B cell (primary cell): ENCODE results near the gene TUT4.

Source experiments
- CTCF ChIP-seq: fragments of 200-600 bp; IDR thresholded peaks from one replicate; pipeline ENCODE4 v1.8.0; 2022; ENCODE audit warnings: antibody characterized with exemption, mild to moderate bottlenecking
- EZH2 ChIP-seq: IDR thresholded peaks from 2 replicates; pipeline ENCODE4 v1.6.1; 2012; ENCODE audit warnings: borderline replicate concordance, low read depth, mild to moderate bottlenecking, moderate library complexity, low read length; ENCODE audit not compliant: insufficient read depth, poor library complexity, severe bottlenecking

GRCh38 chr1:52454779-52455178 lies 98.1 kb downstream of the TUT4 start:
- TF ChIP-seq CTCF, result no peak
- TF ChIP-seq EZH2, result no peak
